Measurements from ENCODE around the gene SPATC1L.

Gene SPATC1L

DNA sequence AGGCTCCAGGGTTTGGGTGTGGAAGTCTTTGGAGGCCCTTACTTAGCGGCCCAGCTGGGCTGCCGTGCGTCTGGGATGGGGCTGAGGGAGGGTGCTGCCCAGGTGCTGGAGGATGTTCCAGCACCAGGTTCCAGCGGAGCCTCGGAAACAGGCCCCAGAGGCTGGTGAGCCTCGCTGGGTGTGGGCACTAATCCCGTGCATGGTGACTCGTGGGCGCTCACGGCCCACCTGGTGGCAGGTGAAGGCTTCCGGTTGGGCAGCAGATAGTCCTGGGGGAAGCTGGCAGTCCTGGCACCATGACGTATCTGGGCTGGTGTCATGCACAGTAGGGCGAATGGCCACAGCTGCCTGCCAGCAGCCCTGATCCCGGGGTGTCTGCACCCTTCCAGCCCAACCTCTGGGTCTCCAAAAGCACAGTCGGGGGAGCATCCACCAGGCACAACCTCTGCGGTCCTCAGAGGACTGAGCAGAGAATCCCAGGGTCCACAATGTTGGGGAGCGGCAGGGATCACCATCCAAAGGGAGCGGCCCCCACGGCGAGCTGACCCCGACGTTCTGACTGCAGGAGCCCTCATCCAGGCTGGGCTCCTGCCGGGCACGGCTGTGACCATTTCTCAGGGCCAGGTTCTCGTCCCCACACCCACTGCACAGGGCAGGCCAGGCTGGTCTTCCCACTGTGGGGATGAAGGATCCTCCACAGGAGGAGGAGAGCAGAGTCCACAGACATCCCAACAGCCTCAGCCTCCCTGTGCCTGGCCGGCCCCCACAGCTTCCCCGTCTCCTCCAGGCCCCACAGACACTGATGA is 54.2 kb downstream of the SPATC1L start:
- no peak for DNase-seq

DNA sequence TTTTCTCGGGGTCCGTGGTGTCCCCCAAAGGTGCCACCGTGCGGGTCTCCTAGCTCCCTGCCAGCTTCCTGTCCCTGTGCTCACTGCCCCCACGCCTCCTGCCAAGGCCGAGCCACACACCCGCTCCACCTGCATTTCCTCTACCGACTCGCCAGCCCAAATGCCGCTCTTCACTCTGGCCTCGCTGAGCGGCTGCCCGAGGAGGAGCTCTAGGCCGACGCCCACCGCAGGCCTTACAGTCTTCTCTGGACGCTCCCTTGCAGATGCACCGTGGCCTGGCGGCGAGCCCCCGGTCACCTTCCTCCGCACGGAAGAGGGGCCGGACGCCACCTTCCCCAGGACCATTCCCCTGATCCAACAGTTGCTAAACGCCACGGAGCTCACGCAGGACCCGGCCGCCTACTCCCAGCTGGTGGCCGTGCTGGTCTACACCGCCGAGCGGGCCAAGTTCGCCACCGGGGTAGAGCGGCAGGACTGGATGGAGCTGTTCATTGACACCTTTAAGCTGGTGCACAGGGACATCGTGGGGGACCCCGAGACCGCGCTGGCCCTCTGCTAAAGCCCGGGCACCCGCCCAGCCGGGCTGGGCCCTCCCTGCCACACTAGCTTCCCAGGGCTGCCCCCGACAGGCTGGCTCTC is 55.2 kb downstream of the SPATC1L start:
- no peak for DNase-seq

DNA sequence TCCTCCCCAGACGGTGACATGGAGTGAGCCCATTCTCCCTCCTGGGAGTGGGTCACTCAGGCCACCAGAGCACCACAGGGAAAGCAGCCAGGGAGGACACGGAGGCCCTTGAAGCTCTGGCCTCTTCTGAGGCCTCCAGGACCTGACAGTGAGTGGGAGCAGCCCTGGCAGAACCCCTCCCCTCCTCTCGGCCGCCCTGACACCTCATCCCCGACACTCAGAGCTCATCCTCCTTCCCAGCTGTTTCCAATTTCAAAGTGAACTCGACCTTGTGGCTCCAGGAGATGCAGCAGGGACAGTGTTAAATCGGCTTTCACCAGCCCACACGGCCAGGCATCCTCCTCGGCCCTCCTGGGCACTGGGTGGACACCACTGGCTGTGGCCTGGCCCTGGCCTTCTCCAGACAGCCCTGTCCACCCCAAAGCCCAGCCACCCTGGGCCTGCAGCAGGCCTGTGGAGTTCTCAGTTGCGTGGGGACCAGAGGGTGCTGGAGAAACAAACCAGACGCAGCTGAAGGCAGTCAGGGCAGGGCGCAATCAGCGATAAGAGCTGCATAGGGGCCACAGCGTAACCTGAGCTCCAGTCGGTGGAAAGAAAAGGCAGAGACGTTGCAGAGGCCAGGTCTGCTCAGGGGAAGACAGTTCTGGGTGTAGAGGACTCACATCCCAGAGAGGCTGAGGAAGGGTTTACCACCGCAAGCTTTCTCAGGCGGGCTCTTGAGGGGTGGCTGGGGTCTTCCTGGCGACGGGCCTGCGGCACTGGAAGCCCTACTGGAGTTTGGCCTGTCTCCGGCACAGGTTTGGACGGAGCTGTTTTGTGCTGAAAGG is 55.9 kb downstream of the SPATC1L start:
- no peak for DNase-seq

DNA sequence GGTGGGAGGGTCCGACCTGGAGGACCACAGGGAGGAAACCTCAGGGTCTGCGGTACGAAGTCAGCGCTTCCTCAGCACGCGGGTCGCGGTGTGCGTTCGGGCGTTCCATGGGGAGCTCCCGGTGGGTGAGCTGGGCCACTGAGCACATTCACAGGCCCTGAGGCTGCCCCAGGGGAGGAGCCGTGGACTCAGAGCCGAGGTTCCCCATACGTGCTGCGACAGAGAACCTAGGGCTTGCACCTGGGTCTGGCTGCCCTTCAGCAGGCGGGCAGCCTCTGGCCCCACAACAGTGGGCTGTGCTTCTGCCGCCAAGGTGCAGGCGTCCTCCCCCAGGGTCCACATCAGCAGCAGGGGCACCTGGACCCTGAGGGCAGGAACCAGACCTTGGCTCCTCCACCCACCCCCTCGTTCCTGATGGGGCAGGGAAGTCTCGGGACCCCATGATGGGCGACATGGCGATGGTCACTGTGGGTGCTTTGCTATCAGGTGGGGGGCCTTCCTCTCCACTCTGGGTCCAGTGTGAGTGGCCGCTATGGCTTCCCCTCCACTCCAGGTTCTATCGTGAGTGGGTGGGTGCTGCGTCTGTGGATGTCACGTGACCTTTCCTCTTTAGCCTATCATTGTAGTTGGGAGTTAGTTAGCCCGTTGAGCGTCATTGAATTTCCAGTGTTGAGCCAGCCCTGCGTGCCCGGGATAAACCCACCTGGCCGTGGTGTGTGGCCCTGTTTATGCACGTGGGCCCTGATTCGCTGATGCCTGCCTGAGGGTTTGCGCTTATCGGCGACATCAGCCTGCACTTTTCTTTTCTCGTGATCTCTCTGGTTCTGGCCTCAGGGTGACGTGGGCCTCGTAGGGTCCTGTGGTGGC is 56.8 kb downstream of the SPATC1L start:
- no peak for DNase-seq

DNA sequence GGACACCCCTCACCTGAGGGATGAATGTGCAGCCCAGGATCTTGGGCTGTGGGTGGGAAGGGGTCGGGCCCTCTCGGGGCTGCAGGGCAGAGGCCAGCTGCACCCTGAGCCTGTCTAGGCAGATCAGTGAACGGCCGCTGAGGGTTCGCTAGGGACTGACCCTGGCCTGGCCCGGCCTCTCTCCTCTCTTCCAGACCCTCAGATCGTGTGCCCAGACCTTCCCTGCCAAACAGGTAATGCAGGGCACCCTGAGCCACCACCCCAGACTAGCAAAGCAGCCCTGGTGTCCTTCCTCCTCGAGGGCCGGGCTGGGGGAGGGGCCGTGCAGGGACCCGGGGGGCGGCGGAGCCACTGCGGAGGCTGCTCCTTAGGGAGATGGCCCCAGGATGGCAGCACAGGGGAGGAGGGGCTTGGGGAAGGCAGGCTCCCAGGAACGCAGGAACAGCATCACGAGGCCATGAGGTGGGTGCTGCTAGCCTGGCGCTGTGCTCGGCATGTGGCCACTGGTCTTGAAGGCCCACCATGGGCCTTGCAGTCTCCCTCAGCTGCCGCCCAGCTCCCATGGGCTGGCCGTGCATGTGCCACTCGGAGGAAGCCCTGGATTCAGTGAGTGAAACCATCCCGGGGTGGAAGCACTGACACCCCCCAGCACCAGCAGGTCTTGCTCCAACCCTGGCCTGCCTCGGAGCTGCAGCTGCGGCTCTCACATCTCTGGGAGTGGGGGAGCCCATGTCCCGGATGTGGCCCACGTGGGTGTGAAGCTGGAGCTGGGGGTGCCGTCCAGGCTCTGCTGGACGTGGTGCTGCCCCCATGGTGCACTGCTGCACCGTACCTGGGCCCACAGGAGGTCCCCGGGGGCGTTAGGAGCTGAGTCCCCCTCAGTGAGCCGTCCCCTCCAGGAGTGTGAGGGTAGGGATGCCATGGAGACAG is 57.7 kb downstream of the SPATC1L start:
- no peak for DNase-seq

DNA sequence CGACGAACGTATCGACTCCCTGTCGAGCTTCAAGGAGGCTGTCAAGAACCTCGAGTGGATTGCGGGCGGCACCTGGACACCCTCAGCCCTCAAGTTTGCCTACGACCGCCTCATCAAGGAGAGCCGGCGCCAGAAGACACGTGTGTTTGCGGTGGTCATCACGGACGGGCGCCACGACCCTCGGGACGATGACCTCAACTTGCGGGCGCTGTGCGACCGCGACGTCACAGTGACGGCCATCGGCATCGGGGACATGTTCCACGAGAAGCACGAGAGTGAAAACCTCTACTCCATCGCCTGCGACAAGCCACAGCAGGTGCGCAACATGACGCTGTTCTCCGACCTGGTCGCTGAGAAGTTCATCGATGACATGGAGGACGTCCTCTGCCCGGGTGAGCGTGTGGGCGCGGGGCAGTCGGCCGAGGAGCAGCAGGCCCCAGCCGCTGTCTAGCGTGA is 58.4 kb downstream of the SPATC1L start:
- DNase-seq, result no peak

DNA sequence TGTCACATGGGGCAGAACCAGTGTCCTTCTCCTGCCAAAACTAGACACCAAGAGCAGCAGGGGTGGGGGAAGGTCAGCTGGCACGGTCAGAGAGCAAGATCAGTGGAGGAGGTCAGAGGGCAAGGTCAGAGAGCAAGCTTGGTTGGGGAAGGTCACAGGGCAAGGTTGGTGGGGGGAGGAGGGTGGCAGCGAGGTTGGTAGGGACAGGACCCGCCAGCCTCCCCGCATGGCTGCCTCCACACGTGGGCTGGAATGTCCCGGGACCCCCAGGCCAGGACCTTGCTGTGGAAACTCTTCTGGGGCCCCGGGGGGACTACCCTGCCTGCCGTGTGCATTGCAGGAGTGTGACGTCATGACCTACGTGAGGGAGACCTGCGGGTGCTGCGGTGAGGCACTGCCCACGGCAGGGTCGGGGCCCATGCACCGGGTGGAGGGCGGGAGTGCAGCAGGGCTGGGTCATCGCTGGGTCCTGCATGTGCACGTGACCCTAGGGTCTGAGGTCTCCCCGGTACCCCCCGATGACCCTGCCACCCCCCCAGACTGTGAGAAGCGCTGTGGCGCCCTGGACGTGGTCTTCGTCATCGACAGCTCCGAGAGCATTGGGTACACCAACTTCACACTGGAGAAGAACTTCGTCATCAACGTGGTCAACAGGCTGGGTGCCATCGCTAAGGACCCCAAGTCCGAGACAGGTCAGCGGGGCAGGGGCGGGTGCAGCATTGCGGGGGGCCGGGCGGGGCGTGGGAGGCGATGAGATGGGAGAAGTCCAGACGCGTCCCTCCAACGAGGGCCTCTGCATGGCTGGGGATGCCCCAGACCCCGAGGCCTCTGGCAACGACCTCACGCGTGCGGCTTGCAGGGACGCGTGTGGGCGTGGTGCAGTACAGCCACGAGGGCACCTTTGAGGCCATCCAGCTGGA is 59.1 kb downstream of the SPATC1L start:
- no peak for DNase-seq

DNA sequence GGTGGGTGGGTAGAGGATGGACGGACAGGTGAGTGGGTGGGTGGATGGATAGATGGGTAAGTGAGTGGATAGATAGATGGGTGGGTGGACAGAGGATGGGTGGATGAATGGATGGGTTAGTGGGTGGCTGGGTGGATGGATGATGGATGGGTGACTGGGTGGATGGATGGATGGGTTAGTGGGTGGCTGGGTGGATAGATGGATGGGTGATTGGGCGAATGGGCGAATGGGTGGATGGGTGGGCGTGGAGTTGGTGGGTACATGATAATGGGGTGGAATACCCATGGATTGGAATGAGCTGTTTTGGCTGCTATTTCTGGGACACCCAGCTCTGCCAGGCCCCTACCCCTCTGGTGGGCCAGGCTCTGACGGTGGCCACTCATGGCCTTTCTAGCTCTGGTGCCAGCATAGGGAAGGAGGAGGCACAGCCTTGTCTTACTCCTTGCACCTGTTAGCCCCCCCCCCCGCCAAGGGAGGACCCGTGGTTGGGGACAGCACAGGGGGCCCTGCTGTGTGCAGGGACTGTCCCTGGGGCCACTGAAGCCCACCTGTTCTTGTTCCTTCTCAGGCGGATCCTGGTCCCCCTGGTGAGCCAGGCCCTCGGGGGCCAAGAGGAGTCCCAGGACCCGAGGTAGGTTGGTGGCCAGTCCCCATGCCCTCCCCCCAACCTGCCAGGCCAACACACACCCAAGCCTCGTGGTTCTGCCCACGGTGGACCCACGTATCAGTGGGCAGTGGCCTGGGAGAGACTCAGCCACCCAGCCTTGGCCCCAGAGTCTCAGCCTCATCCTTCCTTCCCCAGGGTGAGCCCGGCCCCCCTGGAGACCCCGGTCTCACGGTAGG is 60.0 kb downstream of the SPATC1L start:
- no peak for DNase-seq

DNA sequence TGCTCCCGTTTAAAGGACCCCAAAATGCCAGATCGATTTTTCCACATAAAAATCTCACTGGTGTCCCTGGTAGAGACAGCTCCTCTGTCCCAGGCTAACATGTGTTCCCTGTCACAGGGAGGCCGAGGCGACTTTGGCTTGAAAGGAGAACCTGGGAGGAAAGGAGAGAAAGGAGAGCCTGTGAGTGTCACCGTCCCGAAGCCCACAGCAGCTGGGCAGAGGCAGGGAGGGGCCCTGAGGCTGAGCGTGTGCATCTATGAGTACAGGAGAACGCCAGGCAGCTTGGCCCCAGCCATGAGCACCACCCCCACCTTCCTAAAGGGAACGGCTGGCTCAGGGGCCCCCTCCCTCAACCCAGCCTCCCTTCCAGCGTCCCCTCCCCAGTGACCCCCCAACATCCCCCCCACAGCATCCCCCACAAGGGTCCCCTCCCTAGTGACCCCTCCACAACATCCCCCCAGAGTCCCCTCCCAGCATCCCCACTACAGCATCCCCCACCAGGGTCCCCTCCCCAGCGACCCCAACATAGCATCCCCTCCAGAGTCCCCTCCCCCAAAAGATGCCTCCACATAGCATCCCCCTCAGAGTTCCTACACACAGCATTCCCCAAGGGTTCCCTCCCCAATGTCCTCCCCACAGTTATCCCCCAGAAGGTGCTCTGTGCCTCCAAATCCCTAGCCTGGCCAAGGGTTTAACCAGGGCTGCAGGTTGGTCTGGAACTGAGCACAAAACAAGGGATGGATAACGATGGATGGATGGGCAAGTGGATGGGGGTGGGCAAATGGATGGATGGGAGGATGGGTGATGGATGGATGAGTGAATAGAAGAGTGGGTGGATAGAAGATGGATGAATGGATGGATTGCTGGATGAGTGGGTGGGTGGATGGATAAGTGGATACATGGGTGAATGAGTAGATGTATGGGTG is 61.2 kb downstream of the SPATC1L start:
- no peak for DNase-seq

DNA sequence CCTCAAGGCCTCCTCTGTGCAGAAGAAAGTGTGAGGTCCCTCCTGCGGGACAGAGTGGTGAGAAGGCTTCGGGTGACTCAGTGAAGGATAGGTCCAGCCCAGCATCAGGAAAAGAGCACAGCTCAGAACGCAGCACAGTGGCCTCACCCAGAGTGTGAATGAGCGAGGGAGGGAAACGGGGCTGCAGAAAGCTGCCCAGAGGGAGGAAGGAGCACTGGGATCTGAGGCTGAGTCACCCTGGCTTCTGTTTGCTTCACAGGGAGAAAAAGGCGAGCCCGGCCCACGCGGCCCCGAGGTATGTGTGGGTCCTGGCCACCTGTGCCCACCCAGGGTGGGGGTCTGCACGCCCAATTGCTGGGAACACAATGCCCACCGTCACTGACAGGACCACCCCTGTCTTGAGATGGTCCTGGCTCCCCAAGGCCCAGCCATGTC is 62.0 kb downstream of the SPATC1L start:
- no peak for DNase-seq

DNA sequence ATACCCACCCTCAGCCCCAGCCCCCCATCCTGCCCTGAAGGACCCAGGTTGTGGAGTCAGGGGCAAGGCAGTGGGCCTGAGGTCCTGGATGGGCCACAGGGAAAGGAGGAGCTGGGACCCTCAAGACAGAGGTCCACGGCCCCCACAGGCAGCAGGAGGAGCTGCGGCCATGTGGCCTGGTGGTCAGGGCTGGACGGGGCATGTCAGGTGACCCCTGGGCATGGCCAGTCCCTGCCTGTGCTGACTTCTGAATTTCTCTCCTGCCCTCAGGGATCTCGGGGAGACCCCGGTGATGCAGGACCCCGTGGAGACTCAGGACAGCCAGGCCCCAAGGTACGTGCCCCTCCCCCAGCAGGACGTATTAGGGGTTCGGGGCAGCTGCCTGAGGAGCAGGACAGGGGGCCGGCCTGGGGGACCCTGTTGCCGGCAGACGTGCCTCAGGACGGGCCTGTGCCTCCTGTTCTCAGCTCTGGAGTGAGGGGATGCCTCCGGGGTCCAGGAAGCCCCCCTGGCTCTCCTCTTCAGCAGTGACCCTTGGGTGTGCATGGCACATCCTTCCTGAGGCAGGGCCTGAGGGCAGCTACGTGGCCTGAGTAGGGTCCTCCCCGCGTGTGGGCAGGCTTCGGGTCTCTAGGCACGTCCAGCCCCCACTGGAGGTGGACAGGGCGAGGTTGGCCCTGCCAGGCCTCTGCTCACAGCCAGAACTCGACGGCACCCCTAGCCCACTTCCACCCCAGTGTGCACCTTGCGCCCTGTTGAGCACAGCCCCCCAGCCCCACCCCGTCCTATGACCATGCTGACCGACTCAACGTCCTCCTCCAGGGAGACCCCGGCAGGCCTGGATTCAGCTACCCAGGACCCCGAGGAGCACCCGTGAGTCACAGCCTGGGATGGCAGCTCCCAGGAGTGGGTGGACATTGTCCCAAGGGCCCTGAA is 62.7 kb downstream of the SPATC1L start:
- no peak for DNase-seq

DNA sequence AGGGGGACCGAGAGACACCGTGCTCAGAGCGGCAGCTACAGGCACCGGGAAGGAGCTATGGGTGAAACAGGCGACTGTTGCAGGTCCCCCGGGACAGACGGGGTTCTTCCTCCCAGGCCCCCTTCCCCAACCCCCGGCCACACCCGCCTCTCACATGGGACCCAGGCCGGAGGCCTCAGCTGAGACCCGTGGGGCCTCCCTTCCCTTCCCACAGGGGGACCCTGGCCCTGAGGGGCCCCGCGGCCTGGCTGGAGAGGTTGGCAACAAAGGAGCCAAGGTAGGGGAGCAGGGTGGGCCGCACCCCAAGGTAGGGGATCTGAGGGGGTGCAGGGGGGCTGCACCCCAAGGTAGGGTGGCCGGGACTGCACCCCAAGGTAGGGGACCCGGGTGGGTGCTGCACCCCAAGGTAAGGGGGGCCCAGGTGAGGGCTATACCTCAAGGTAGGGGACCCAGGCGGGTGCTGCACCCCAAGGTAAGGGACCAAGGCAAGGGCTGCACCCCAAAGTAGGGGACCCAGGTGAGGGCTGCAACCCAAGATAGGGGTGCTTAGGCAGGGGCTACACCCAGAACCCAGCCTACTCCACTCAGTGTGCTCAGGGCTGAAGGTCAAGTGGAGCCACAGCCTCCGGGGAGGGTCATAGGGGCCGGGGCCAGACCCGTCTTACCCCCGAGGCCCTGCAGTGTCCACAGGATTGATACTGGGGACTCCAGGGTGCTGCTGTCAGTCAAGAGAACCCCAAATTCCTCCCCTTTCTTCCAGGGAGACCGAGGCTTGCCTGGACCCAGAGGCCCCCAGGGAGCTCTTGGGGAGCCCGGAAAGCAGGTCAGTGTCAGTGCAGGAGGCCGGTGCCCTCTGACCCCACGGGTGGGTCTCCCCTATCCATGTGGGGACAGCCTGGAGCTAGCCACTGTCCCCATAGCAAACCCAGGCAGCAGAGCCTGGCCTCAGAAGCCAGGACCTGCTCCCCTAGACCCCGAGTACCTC is 63.7 kb downstream of the SPATC1L start:
- no peak for DNase-seq

DNA sequence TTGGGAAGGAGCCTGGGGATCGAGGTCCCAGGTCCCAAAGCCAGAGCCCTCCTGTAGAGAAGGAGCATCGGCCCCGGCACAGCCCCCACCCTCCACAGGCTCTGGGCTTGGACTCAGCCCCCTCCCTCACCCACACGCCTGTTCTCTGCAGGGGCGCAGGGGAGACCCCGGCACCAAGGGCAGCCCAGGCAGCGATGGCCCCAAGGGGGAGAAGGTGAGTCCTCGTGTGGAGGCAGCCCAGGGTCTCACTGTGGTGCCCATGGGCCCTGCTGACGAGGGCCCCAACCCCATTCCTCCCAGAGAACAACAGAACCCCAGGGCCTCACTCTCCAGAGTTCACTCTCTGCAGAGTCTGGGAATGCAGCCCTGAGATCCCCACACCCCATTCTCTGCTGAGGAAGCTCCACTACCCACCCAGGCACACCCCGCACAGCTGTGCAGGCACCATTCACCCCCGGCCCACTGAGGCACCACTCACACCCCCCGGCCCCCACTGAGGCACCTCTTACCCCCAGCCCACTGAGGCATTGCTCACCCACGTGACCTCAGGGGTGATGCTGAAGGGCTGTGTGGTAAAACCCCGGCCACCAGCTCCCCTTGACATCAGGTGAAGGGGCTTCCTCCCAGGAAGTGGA is 64.5 kb downstream of the SPATC1L start:
- DNase-seq, result no peak

DNA sequence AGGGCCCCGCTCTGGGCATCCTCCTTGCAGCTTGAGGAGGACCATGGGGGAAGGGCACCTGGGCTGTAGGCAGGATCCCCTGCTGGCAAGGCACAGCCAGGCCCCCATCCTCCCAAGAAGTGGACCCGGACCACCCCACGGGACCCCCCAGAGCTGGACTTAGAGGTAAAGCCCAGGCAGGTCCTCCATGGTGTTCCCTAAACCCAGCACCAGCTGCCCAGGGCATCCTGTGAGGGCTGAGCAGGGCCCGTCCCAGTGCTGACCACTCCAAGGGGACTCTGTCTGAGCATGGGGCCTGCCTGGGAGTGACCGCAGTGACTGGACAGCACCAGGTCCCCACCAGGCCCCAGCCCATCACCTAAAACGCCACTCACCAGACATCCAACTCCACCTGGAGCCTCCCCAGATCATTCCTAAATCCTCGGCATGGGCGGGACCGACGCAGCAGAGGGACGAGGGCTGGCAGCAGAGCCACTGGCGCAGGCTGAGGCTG is 65.1 kb downstream of the SPATC1L start:
- no peak for DNase-seq

All from NCI-H1092 (cell line).